Hematopoietic multipotent progenitor cell treated with erythropoietin and hydrocortisone succinate and interleukin-3 and kit ligand, for 6 days (in vitro differentiated cells): ENCODE measurements around the gene TRABD2B.

Experiments
- DNase-seq: peaks from one replicate; pipeline ENCODE4 v3.0.0-alpha.2; 2015

The TRABD2B gene

GRCh38 chr1:47712596-47713299 is 284.4 kb downstream of the TRABD2B start:
- DNase-seq: no peak

GRCh38 chr1:47711848-47712492 is 285.2 kb downstream of the TRABD2B start:
- no peak for DNase-seq

GRCh38 chr1:47711184-47711847 is 285.9 kb downstream of the TRABD2B start:
- DNase-seq: no peak
